Measurements from ENCODE around the gene PRLH. TPM values are rescaled to one million over a fixed set of nuclear protein-coding genes. Genes with fewer than 3 reads are reported as not detected.

The PRLH gene
- total and polyA plus RNA-seq, 2 of the 13 experiments (the other 11 are each of a cell fraction or from before 2014, with no cell fraction given), result not detected

DNA sequence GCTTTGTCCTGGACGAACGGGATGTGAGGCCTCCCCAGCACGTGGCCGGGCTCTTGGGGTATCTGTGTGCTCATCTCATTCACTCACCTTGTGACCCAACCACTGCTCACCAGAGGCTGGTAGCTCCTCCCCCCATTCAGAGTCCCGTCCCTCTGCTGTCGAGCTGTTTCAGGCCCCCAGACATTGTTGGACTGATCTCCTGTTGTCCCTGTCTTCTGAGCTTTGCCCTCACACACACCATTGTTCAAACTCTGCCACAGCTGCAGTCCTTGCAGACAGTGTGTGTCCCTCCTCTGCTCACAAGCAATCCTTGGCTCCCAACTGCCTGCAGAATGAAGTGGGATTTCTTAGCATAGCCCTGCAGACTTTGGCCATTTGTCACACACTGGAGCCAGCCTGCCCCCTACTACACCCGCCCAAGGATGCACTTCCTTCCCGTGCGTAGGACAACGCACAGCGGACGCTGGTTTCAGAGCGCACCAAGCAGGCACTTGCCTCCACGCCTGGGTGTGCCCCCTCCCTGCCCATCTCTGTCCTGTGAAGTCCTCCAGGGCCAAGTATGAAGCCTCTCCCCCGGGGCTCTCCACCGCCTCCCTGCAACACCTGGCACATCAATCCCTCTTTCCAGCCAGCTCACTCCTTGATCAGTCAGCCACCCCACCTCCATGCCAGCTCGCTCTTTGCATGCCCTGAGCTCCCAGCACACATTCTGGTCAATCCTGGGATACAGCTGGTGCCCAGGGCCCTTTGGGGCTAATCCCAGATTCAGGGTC, 16.5 kb upstream of the PRLH start (continued):
- TF ChIP-seq ZNF281 (CRISPR knock-in tag; IDR thresholded peaks at IDR 0.05; ENCODE audit: borderline replicate concordance) (0 out of 2 replicates have a peak, but pooled peaks have one; percentile 8), ZNF589 (CRISPR knock-in tag; conservative IDR thresholded peaks at IDR 0.05) (no peak), ISL2 (CRISPR knock-in tag; IDR thresholded peaks at IDR 0.05) (no peak), ZSCAN22 (CRISPR knock-in tag; IDR thresholded peaks at IDR 0.05) (no peak), ZFX (CRISPR knock-in tag; IDR thresholded peaks at IDR 0.05; ENCODE audit: low read depth) (peak; percentile 59), JDP2 (CRISPR knock-in tag; IDR thresholded peaks at IDR 0.05; ENCODE audit: borderline replicate concordance) (no peak), ZNF746 (CRISPR knock-in tag; IDR thresholded peaks at IDR 0.05) (no peak), RBM22 (optimal IDR thresholded peaks at IDR 0.05; ENCODE audit: low read length) (no peak), AGO1 (IDR thresholded peaks at IDR 0.05; ENCODE audit: low read depth, low read length, poor library complexity, severe bottlenecking) (no peak), ZNF543 (CRISPR knock-in tag; IDR thresholded peaks at IDR 0.05) (no peak), ZFP36 (IDR thresholded peaks at IDR 0.05; ENCODE audit: borderline replicate concordance, low read depth, low read length, partially characterized antibody) (peak; percentile 71), ZNF138 (CRISPR knock-in tag; IDR thresholded peaks at IDR 0.05; ENCODE audit: low read depth) (no peak), ZNF30 (CRISPR knock-in tag; IDR thresholded peaks at IDR 0.05) (no peak)
- TF ChIP-seq, protein P1, sequence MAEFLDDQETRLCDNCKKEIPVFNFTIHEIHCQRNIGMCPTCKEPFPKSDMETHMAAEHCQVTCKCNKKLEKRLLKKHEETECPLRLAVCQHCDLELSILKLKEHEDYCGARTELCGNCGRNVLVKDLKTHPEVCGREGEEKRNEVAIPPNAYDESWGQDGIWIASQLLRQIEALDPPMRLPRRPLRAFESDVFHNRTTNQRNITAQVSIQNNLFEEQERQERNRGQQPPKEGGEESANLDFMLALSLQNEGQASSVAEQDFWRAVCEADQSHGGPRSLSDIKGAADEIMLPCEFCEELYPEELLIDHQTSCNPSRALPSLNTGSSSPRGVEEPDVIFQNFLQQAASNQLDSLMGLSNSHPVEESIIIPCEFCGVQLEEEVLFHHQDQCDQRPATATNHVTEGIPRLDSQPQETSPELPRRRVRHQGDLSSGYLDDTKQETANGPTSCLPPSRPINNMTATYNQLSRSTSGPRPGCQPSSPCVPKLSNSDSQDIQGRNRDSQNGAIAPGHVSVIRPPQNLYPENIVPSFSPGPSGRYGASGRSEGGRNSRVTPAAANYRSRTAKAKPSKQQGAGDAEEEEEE (CRISPR knock-in tag; IDR thresholded peaks at IDR 0.05; ENCODE audit: borderline replicate concordance), result no peak
- TF ChIP-seq, protein P2, sequence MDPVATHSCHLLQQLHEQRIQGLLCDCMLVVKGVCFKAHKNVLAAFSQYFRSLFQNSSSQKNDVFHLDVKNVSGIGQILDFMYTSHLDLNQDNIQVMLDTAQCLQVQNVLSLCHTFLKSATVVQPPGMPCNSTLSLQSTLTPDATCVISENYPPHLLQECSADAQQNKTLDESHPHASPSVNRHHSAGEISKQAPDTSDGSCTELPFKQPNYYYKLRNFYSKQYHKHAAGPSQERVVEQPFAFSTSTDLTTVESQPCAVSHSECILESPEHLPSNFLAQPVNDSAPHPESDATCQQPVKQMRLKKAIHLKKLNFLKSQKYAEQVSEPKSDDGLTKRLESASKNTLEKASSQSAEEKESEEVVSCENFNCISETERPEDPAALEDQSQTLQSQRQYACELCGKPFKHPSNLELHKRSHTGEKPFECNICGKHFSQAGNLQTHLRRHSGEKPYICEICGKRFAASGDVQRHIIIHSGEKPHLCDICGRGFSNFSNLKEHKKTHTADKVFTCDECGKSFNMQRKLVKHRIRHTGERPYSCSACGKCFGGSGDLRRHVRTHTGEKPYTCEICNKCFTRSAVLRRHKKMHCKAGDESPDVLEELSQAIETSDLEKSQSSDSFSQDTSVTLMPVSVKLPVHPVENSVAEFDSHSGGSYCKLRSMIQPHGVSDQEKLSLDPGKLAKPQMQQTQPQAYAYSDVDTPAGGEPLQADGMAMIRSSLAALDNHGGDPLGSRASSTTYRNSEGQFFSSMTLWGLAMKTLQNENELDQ (CRISPR knock-in tag; IDR thresholded peaks at IDR 0.05; ENCODE audit: borderline replicate concordance), result no peak
- TF ChIP-seq, protein P3, sequence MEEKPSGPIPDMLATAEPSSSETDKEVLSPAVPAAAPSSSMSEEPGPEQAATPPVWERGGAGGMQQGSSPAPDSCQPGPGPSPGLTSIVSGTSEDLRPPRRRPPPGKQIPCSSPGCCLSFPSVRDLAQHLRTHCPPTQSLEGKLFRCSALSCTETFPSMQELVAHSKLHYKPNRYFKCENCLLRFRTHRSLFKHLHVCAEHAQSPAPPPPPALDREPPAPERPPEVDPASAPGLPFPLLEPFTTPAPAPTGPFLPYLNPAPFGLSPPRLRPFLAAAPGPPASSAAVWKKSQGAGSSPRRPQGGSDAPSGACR (CRISPR knock-in tag; IDR thresholded peaks at IDR 0.05), result no peak
- TF ChIP-seq, protein P4, sequence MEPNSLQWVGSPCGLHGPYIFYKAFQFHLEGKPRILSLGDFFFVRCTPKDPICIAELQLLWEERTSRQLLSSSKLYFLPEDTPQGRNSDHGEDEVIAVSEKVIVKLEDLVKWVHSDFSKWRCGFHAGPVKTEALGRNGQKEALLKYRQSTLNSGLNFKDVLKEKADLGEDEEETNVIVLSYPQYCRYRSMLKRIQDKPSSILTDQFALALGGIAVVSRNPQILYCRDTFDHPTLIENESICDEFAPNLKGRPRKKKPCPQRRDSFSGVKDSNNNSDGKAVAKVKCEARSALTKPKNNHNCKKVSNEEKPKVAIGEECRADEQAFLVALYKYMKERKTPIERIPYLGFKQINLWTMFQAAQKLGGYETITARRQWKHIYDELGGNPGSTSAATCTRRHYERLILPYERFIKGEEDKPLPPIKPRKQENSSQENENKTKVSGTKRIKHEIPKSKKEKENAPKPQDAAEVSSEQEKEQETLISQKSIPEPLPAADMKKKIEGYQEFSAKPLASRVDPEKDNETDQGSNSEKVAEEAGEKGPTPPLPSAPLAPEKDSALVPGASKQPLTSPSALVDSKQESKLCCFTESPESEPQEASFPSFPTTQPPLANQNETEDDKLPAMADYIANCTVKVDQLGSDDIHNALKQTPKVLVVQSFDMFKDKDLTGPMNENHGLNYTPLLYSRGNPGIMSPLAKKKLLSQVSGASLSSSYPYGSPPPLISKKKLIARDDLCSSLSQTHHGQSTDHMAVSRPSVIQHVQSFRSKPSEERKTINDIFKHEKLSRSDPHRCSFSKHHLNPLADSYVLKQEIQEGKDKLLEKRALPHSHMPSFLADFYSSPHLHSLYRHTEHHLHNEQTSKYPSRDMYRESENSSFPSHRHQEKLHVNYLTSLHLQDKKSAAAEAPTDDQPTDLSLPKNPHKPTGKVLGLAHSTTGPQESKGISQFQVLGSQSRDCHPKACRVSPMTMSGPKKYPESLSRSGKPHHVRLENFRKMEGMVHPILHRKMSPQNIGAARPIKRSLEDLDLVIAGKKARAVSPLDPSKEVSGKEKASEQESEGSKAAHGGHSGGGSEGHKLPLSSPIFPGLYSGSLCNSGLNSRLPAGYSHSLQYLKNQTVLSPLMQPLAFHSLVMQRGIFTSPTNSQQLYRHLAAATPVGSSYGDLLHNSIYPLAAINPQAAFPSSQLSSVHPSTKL (CRISPR knock-in tag; IDR thresholded peaks at IDR 0.05), result no peak
